H4 (cell line): Measurements from ENCODE around the gene QDPR. TPM values are rescaled to one million over a fixed set of nuclear protein-coding genes. Genes with fewer than 3 reads are reported as not detected.
"Not testable (repeated sequence)": the region's sequence is repeated elsewhere in the genome, so short reads cannot be mapped to it uniquely, and the experiment has no call there.

Experiments used
- DNase-seq: peaks from one replicate; pipeline ENCODE4 v3.0.0-alpha.2; 2015; ENCODE audit warnings: low spot score
- total RNA-seq: library from RNA; depleted of rRNA; stranded (reverse); fragments of >200 nt; shearing (Covaris generic); gene quantifications from 2 replicates; pipeline ENCODE4 v1.2.3, GENCODE V29; 2014; rRNA removed

QDPR gene
- total RNA-seq = 25.2 and 25.8 TPM in 2 replicates

DNA sequence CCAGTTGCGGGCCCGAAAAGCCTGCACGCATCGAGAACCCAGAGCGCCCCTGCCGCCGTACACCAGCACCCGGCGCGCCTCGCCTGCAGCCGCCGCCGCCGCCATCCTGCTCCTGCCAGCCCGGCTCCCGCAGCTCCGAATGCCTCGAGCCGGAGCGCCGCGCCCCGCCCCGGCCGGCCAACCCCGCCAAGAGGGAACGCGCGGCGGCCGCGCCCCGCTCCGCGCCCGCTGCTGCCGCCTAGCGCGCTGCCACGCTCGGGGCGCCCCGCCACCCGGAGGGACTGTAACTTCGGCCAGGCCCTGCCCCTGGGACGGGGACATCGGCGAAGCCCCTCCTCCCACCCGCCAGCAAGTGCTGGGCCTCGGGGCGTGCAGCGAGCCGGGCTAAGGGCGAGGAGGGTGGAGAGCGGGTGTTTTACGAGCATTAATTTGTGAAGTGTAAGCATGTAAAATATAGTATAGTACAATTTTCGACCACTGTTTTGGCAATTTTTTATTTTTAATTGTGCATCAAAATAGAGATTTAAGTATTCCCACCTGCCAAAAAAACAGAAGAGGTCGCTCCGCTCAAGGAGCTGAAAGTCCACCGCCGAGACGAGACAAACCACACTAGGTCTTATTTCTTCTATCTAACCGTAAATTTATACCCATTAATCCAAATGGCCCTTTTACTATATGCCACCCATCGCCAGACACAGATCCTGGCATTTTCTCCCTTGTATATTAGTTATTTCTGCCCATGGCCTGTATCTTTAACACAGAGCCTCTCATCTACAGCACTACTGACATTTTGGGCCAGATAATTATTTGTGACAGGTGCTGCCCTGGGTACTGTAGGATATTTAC, at the start of gene QDPR:
Gene QDPR (minus strand): TSS at position 141 of the 846 bp plus-strand sequence. CDS start 36 bp downstream, at position 105.
- peak; percentile 74 for DNase-seq

DNA sequence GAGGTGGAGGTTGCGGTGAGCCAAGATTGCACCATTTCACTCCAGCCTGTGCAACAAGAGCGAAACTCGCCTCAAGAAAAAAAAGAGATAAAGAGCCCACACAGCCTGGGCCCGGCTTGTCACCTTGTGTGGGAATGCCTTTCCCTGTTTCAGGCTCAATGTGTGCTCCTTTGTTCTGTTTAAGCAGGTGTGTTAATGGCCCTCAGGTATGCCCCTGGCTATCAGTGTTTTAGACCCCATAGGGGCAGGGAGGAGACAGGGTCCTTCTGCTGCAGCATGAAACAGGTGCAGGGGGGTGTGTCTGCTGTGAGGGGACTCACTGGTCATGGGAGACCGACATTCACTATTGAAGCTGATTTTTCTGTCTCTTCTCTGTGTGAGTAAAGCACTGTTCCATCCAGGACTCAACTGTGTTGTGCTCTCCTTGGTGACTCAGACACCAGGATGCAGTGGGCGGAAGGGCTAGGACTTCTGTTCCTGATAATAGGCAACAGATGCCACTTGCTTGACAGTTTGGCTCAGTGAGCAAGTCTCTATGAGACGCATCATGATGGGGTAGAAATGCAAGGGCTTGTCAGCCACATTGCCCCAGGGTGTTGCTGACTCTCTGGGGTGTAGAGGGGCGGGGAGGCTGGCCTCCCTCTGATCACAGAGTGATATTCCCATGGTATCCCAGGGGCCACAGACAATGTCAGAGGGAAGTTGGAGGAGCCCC, 49.5 kb upstream of the QDPR start:
- DNase-seq = no peak

DNA sequence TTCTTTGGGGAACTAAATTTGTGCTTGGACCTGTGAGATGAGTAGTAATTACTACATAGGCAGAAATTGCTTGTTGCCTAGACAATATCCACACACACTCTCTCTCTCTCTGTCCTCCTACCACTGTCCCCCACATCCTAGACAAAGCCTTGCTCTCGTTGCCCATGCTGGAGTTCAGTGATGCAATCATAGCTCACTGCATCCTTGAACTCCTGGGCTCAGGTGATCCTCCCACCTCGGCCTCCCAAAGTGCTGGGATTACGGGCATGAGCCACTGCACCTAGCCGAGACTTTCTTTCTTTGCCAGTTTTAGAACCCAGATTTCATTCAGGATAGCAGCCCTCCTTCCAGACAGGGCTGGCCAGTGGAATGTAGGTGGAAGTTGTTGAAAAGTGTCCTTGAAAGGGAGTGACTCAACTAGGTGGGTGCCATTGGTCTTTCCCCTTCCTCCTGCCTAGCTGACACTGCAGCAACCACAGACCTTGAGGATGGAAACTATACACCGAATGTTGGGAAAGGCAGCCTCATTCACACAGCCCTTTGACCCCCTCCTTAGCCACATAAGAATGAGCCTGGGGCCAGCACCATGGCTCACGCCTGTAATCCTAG, 48.3 kb upstream of the QDPR start:
- no peak for DNase-seq

DNA sequence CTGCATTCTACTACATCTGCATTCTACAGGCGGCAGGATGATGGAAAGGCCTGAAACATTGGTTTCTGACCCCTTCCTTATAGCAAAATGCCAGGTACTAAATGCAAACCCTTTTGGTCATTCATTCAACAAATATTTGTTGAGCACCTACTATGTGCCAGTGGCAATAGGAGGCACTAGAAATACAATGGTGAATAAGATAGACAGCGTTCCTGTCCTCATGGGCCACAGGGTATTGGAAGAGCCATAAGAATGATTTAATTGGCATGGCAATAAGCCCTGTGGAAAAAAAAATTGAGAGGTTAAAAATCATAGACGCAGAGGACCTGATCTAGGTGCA, 47.8 kb upstream of the QDPR start:
- no peak for DNase-seq

DNA sequence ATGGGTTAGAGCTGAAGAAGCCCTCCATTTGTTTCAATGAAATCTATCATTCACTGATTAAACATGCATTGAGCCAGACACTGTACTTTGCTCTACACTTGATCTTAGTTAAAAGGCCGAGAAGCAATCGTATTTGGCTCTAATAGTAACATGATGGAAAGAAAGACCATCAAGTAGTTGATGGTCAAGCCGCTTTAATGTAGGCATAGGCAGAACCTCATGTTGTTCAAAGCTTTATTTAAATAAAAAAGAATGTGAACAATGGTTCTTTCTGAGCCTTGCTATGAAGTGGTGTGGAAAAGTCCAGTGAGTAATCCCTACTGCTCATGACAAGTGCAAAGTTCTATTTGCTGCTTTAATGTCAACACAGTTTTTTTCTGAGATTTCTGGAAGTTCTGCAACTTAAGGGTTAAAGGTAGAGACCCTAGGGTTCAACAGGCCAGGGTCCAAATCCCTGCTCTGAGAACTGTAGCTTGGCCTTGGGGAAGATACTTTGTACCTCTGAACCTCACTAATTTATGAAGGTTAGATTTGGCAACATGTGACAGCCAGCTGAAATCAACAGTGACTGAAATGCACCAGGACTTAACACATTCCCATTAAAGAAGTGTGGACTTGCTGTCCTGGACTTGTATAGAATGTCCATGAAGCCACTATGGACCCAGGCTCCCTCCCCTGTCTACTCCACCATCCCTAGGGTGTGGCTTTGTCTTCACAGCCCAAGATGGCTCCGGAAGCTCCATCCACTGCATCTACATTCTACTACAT, 47.2 kb upstream of the QDPR start:
- no peak for DNase-seq

DNA sequence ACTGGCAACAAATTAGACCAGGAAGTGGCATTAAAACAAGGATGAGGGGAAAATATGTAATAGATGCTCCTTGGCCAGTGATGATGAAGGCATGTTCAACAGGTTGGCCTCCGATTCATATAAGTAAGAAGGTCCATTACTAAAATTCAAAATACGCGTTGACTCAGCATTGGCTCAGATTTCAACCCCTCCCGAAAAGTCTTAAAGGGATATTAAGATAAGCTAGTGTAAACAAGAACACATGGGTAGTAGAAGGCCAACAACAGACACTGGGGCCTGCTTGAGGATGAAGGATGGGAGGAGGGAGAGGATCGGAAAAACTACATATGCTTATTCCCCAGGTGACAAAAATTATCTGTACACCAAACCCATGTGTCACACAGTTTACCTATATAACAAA, 46.0 kb upstream of the QDPR start:
- no peak for DNase-seq

DNA sequence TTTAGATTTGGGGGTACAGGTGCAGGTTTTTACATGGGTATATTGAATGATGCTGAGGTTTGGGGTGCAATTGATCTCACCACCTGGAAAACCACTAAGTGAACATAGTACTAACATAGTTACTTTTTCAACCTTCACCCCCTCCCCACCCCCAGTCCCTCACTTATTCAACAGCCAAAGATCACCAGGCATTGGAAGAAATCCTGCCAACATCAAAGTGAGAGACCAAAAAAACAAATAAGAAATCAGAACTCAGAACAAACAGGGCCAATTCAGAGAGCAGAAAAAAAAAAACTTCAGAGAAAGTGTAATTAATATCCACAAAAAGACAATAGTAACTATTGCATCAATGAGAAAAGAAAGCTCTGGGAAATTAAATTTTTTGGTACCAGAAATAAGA, 44.6 kb upstream of the QDPR start:
- no peak for DNase-seq

DNA sequence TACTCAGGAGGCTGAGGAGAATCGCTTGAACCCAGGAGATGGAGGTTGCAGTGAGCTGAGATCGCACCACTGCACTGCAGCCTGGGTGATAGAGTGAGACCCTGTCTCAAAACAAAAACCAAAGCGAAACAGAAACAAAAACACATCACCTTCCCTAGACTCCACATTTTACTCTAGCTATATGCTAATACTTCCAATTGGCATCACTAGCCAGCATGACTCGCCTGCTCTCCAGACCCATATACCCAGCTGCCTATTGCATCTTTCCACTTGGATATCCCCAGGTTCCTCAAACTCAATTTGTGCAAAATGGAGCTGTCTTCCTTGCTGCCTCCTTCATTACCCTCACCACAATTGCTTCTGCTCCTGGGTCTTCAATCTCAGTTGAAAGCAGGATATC, 42.7 kb upstream of the QDPR start:
- no peak for DNase-seq

DNA sequence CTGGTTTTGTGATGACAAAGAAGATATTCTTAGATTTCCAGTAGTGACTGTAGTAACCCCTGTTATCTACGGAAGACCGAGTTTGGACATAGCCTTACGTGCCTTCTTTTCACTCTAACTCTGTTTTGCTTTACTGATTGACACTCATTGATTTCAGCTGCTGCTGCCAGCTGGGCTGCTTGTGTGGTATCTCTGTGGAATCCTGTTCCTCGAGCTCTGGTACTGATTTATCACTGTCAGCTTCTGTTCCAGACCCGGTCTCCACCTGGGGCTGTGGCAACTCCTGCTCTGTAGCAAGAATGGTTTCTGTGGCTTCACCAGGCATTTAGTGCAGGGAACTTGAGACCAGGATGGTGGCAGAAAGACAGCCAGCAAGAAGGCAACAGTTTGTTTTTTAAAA, 40.5 kb upstream of the QDPR start:
- DNase-seq = no peak

DNA sequence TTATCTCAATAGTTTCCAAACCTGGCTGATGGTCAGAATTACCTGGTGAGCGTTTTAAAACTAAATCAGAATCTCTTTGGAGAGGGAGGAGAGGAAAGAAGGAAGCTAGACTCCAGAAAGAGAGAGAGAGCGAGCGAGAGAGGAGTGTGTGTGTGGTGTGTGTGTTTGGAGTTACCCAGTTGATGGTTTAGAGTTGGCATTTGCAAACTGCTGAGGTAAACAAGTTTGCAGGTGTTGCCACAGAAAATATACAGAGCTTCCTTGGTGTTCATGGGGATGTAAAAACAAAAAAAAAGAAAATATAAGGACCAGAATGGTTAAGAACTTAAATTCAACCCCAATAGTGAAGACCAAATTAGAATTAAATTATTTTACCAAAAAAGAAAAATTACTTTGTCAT, 38.7 kb upstream of the QDPR start:
- DNase-seq = no peak

DNA sequence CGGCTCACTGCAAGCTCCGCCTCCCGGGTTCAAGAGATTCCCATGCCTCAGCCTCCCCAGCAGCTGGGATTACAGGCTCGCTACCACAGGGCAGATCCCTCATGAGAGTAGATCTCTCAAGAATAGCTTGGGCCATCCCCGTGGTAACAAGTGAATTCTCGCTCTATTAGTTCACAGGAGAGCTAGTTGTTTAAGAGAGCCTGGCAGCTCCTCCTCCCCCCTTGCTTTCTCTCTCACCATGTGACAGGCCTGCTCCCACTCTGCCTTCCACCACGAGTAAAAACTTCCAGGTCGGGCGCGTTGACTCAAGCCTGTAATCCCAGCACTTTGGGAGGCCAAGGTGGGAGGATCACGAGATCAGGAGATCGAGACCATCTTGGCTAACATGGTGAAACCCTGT, 34.8 kb upstream of the QDPR start:
- no peak for DNase-seq

DNA sequence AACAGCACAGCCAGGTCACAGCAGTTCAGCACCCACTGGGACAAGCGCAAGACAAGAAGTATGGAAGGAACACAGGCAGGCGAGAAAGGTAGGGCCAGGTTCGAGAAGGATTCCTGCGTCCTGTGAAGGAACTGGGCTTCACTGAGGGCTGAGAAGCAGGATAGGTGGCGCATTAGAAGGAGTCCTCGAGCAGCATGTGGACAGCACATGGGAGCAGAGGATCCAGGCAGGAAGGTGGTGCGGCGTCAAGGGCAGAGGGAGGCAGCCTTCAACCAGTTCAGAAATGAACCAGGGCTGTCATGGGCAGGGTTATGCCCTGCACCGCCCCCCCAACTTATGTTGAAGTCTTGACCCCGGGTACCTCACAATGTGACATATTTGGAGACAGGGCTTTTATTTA, 34.3 kb upstream of the QDPR start:
- DNase-seq = no peak

DNA sequence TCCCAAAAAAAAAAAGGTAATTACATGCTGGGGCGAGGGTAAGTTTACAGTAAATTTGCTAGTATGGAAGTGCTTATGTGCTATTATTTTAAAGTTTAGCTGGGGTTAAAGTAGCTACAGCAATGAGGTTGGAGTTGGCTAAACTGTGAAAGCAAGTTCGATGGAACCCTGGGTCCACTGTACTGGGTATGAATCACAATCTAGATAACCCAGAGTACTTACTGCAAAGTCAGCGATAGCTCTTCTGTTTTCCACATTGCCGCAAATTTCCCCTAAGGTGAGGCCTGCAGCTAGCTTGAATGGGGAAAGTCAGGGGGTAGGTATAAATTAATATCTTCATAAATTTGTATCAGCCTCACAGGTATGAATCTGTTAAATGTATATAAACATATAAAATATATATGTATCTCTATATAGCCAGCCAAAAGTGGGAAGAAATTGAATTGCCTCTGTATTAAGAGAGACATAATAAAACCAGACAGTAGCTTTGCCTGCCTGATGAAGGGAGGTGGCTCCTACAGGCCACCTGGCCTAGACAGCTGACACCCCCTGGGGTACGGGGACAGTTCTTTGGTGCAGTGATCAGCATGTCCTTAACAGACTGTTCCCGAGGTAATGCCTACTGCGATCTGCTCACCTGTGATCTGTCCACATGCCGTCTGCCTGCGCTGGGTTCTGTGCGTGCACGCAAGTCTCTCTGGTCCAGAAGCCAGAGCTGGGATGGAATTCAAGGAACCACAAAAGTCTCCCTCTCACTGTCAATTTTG, 33.7 kb upstream of the QDPR start:
- DNase-seq = no peak

DNA sequence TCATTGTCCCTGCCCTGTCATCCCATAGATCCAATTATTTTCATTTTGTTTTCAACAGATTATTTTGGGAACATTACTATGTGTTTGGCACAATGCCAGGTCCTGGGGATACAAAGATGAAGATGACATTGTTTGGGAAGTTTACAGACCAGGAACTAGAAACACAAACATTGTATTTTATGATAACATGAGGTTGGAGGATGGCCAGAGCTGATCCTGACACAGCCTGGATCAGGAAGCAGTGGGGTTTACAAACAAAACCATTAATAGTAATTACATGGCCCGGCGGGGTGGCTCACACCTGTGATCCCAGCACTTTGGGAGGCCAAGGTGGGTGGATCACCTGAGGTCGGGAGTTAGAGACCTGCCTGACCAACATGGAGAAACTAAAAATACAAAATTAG, 32.9 kb upstream of the QDPR start:
- no peak for DNase-seq

DNA sequence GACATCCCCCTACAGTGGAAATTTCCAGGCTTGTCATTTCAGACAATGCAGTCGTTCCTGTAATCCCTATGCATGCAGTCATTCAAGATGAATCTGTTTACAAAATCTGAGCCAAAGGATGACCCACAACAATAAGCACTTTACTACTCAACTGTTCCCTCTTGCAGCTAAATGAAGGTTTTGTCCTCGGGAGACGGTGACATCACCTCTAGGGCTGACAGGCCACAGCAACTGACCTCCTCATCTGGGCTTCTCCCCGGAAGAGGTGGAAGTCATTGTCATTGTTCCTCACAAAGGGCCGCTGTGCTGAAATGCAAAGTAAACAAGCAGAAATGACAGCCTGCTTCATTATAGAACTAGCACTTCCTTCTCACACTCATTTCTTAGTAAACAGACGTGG, 32.3 kb upstream of the QDPR start:
- DNase-seq = no peak

DNA sequence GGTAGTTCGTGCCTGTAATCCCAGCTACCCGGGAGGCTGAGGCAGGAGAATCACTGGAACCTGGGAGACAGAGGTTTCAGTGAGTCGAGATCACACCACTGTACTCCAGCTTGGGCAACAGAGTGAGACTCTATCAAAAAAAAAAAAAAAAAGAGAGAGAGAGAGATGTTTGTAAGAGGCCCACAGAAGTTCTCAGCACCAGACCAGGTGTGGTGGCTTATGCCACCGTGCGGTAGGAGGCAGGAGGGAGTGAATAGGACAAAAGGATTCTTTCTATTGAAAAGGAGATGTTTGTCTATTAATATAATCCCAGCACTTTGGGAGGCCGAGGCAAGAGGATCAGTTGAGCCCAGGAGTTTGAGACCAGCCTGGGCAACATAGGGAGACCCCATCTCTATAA, 25.2 kb upstream of the QDPR start:
- not testable (repeated sequence) for DNase-seq

DNA sequence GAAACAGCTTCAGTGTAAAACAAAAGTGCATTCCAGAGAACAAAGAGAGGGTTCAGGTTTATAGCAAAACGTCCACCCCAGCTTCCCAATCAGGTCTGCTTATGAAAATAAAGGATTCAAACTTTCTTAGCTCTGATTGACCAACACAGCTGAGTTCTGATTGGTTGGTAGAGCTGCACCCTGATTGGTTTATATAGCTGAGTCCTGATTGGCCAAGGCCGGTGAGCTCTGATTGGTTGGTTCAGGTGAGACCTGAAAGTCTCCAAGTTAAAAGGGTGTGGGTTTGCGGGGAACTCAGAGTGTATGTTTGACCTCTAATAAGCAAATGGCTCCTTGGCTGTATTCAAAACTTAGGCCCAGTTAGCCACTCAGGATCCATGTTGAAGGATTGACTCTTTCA, 24.0 kb upstream of the QDPR start:
- no peak for DNase-seq

DNA sequence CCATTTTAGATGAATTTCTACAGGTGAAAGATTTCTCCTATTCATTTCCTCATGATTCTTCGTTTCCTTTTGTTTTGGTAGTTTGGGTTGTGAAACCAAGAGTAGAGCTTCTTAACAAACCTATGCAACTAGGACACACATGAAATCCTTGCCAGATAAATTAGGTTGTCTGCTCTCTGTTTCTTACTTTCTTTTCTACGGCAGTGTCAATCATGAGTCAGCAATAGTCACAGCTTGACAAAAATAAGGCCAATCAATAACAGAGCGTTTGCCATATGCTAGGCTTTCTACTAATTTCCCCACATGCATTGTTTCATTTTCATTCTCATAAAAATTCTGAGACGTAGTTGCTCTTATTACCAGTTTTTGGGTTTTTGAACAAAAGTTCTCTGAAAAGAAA, 23.4 kb upstream of the QDPR start:
- no peak for DNase-seq

DNA sequence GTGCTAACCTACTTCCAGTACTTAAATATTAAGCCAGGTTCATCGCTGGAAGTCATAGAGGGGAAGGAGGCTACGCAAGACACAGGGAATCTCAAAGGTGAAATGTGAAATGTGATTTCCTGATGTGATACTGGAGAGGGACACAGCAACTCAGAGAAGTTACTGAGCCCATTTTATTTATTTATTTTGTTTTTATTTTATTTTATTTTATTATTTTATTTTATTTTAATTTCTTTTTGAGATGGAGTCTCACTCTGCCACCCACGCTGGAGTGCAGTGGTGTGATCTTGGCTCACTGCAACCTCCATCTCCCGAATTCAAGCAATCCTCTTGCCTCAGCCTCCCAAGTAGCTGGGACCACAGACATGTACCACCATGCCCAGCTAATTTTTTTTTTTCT, 22.8 kb upstream of the QDPR start:
- no peak for DNase-seq

DNA sequence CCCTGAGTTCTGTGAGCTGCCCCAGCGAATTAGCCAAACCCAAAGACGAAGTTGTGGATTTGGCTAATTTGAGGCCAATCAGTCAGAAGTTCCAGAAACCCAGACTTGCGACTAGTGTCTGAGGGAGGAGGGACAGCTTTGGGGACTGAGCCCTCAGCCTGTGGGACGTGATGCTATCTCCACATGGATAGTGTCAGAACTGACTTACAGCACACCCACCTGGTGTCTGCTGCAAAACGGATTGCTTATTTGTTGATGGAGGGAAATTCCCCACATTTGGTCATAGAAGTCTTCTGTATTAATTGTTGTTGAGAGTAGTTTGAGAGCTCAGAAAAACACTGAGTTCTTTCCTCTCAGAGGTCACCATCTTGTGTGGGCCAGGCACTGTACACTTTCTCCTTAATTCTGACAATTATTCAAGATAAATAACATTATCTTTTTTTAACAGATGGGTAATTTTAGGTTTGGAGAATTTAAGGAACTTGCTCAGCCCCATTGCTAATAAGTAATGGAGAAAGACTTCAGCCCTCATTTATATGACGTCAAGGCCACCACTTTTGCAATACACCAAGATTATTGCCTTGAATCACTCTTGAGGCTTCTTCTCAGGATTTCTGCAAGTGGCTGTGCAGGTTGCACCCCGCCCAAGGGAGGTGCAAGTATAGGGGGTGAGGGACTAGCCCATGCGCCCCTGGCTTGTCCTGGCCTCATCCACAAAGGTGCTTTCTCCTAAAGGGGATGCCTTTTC, 19.8 kb upstream of the QDPR start:
- no peak for DNase-seq
